GM19238 (cell line): ENCODE results near the gene CNEP1R1.

Experiments
- DNase-seq: peaks from one replicate; pipeline ENCODE4 v3.0.0; 2011; ENCODE audit warnings: low spot score; ENCODE audit not compliant: insufficient read length

CNEP1R1 gene

DNA sequence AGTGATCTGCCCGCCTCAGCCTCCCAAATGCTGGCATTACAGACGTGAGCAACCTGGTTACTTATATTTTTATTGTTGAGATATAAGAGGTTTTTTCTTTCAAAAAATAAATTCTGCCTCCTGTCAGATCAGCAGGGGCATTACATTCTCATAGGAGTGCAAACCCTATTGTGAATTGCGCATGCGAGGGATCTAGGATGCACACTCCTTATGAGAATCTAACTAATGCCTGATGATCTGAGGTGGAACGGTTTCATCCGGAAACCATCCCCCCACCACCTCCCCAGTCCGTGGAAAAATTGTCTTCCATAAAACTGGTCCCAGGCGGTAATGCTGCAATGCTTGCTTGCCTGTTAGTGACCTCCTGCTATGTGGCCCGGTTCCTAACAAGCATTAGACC is 7.5 kb upstream of the CNEP1R1 start:
- no peak for DNase-seq

DNA sequence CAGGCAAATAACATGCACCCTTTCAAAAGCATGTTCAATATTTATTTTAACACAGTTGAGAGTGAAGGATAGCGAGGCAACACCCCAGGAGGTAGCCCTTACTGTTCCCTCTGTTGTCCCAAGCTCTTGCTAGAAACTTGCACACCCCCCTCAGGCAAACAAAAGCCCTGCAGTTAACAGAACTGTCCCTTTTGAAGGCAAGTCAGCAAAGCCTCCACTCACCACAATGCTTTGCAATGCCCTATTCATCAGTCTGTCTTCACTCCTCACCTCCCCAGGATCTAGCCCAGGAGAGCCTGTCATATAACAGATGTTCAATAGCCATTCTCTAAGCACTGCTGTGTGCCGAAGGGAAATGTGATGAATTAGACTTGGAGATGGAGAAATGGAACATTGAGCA is 3.5 kb upstream of the CNEP1R1 start:
- no peak for DNase-seq

DNA sequence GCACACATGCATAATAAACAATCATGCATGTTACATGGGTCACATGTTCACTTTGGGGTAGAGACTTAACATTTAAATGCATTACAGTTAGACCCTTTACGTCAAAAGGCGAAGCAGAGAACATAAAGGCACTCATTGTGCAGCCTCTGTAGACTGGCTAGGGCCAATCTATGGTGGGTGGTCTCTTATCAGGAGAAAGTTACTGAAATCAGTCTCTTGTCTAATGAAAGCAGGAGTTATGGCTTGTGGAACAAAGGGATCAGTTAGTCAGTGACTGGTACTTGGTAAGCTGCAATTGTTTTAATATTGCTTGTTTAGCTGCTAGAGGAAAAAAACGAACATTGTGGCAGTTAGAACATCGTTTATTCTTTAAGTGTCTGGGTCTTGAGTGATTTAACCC is 1.4 kb upstream of the CNEP1R1 start:
- no peak for DNase-seq

DNA sequence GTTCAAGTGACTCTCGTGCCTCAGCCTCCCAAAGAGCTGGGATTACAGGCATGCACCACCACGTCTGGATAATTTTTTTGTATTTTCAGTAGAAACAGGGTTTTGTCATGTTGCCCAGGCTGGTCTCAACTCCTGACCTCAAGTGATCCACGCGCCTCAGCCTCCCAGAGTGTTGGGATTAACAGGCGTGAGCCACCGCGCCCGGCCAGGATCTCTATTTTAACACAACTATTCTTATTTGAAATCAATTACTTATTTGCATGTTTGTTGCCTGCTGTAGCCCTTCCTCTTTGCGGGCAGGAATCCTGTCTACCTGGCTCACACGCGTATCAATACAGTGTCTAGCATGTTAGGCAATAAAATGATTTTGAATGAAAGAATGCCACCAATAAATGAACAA is 818 bp upstream of the CNEP1R1 start:
- DNase-seq = no peak

DNA sequence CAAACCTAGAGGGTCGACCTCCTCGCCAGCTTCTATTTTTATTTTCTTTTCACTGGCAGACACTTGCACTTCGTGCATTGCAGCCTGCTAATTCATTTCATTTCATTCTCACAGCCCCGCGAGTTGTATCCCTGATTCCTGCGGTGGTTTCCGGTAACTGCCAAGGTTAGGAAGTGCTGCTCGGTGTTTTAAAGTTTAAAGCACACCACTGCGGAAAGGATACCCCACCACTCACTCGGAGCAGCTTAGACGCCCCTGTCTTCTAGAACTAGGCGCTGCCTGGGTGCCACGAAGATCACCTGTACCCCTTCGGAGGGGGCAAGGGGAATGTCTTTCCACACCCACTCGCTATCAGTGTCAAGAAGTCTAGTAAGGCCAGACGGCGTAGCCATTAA is 509 bp downstream of the CNEP1R1 start:
- DNase-seq = peak; percentile 11

DNA sequence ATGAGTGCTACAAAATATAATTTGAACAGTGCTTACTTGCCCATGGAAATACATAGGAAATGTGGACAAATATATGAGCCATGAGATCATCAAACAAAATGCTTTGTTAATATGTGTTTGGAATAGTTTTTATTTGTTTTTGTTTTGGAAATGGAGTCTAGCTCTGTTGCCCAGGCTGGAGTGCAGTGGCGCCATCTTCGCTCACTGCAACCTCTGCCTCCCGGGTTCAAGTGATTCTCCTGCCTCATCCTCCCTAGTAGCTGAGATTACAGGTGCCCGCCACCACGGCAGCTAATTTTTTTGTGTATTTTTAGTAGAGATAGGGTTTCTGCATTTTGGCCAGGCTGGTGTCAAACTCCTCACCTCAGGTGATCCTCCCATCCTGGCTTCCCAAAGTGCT is 2.8 kb downstream of the CNEP1R1 start:
- no peak for DNase-seq

DNA sequence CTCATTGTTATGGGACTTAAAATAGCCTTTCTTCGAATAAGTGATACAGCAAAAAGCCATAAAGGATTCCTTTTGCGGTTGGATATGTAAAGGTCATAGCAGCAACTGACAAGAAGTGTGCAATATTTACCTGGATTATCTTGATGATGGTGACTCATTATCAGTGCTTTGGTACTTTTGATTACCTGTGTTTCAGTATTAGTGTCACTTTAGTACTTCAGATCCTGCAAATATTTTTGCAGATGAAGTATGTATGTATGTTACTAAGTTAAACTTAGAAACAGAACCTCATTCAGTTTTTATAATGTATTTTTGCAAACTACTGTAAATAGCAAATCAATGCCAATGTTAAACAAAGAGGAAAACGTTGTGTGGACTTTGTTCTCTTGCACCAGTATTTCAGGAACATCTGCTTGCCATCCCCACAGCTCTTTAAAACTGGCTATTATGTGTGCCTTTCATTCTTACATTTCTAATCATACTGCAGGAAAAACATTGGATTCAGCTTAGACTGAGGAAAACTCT is 10.5 kb downstream of the CNEP1R1 start:
- no peak for DNase-seq

DNA sequence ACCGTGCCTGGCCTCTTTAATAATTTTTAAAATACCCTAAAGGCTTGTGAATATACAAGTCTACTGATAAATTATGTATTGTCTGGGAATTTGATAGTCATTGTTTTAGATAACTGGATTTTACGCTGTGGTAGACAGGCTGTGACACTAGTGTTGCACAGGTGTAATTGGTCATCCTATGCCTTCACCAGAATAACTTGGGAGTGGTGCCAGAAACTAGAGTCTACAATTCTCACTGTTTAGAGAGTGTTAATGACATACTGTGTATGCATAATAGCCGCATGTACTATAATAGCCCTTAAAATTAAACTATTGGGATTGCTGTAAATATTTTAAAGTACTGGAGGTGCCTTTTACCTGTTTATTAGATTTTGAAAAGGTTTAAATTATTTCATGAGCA is 11.4 kb downstream of the CNEP1R1 start:
- DNase-seq = no peak

DNA sequence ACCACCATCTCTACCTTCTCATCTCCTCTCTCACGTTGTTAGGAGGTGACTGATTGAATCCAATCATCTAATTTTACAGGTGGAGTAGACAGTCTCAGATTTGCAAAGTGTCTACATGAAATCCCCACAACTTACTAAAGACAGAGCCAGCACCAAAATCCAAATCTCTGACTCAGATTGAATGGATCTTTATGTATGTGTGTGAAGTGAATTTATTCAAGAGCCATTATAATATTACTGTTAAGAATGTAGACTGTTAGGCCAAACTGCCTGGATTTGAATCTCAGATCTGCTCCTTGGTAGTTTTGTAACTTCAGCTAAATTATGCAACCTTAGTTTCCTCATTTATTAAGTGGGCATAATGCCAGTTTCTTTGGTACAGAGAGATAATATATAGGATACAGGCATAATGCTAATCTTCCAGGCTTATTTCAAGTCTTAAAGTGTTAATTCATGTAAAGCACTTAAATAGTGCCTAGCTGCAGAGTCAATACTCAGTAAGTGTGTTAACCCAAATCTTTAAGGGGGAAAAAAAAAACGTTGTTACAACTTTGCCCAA is 12.7 kb downstream of the CNEP1R1 start:
- no peak for DNase-seq

DNA sequence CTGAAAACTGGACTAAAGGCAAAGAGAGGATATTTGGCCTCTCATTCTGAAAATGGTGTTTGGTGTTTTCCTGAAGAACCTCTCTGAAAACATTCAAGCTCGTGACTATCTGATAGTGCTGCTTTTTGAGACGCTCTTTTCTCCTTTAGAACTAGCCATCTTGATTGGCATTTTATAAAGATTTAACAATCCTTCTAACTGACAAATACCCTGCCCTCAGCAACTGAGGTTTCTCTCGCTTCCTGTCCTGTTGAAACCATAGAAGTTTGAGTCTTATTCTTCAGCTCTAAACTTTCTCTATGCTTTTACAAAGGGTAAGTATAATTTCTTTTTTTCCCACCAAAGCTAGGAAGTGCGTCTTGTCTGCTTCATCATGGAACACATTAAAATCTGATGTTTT is 13.3 kb downstream of the CNEP1R1 start:
- DNase-seq = no peak

DNA sequence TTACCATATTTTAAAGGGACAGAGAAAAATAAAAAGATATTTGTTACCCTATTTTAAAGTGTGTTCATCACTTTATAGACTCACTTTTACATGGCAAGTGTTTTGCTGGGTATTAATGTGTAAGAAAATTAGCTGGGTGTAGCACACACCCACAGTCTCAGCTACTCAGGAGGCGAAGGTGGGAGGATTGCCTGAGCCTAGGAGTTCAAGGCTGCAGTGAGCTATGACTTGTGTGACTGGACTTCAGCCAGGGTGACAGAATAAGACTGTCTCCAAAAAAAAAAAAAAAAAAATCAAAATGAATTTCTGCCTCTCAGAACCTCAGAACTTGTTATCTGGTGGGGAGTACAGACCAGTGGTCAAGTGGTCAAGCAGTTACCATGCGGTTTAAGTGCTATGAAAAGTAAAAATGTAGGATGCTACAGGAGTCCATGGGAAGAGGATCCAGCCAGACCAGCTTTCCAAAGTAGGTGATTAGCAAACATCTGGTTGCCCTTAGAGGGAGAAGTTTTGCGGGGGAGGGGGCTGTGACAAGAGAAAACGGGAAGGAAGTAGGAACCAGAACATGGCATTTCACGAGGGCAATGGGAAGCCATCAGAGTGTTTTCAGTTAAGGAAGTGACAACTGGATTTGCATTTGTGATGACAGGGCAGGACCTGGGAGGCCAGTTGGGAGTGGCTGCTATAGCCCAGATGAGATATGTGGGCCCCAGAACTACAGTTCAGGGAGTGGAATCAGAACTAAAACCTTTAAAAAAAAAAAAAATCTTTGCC is 13.9 kb downstream of the CNEP1R1 start:
- DNase-seq = no peak

DNA sequence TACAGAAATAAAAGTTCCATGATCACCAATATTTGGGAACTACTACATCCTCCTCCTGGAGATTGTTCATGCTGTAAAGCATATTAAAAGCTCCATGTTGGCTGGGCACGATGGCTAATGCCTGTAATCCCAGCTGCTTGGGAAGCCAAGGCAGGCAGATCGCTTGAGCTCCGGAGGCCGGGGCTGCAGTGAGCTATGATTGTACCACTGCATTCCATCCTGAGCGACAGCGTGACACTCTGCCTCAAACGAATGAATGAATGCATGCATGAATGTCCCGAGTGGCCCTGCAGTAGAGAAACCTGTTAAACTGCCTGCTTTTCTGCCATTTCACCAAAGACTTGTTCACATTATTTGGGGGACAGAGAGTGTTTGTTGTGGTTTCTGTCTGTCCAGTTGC is 15.0 kb downstream of the CNEP1R1 start:
- DNase-seq = no peak

DNA sequence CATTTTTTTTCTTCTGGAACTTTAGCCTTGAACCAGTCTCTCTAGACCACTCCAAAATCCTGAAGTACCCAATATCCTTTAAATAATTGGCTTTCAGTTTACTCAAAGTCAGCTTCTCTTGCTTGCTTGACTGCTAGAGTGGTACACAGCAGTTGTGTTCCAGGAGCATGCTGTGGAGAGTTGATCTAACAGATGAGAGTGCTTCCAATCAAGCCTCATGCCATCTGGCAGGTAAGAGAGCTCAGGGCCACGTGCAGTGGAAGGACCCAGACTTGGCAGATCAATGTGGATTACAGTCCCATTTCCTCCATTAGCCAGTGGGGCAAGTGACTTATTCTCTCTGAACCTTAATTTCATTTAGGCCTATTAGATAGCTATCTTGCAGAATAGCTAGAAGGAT is 15.7 kb downstream of the CNEP1R1 start:
- no peak for DNase-seq

DNA sequence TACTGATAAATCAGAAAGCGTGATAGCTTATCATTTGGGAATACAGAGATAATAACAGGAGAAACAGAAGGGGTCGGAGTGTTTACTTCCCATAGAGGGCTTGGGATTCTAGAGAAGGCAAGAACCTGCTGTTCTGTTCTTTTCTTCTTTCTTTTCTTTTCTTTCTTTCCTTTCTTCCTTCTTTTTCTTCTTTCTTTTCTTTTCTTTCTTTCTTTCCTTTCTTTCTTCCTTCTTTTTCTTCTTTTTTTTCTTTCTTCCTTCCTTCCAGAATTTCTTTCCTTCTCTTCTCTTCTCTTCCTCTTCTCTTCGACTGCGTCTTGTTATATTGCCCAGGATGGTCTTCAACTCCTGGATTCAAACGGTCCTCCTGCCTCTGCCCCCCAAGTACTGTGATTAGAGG is 18.3 kb downstream of the CNEP1R1 start:
- no peak for DNase-seq

DNA sequence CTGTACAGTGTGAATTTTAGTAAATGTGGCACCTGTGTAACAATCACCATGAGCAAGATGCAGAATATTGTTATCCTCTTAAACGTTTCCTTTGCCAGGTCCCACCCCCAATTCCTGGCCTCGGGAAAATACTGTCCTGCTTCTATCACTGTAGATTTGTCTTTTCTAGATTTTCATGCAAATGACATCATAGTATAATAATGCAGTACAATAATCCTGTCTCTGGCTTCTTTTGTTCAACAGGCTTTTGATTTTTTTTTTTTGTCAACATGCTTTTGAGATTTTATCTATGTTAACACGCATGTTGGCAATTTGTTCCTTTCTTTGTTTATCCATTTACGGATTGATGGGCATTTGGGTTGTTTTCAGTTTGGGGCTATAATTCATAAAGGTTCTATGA is 20.4 kb downstream of the CNEP1R1 start:
- no peak for DNase-seq

DNA sequence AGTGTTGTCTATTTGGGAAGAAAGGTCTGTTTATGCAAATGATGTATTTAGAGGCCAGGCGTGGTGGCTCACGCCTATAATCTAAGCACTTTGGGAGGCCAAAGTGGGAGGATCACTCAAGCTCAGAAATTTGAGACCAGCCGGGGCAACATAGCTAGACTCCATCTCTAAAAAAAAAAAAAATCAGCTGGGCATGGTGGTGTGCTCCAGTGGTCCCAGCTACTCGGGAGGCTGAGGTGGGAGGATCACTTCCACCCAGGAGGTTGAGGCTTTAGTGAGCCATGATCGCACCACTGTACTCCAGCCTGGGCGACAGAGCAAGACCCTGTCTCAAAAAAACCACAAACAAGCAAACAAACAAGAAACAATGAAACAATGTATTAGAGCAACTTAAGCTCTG is 21.8 kb downstream of the CNEP1R1 start:
- DNase-seq = no peak

DNA sequence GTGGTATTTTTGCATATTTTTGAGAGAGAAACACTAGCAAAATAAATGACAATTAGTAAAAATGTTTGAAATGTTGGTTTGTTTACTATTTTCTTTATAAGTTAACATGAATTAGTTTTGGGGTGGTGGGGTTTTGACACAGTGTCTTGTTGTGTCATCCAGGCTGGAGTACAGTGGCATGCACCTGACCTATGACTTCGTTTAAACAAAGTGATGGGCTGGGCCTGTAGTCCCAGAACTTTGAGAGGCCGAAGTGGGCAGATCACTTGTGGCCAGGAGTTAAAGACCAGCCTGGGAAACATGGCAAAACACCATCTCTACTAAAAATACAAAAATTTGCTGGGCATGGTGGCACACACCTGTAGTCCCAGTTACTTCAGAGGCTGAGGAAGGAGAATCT is 22.8 kb downstream of the CNEP1R1 start:
- no peak for DNase-seq

DNA sequence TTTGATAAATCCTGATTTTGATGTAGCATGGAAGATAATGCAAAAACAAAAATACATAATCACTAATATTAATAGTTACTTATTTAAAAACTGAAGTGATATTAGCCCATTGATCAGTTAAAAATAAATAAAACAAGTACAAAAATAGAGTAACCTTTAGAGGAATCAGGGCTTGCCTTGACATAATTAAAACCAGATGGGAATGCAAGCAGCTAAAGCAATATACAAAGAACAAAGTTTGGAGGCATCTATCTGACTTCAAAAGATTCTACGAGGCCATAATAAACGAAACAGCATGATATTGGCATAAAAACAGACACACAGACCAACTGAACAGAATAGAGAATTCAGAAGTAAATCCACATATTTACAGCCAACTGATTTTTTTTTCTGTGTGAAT is 25.8 kb downstream of the CNEP1R1 start:
- DNase-seq = no peak

DNA sequence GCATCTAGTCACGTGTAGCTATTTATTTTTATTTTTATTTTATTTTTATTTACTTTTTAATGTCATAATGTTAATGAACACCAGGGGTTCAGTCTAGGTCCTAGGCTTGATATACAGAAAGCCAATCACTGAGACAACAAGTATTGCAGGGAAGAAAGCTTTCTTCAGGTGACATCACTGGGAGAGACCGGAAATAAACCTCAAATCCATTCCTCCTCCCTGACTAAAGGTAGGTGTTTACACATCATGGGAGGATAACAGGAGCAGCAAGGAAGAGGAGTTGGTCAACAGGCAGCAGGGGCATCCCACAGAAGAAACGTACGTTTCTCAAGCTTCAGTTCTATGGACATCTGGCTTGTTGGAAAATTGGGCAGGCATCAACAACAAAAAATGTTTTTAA is 31.2 kb downstream of the CNEP1R1 start:
- DNase-seq = no peak

DNA sequence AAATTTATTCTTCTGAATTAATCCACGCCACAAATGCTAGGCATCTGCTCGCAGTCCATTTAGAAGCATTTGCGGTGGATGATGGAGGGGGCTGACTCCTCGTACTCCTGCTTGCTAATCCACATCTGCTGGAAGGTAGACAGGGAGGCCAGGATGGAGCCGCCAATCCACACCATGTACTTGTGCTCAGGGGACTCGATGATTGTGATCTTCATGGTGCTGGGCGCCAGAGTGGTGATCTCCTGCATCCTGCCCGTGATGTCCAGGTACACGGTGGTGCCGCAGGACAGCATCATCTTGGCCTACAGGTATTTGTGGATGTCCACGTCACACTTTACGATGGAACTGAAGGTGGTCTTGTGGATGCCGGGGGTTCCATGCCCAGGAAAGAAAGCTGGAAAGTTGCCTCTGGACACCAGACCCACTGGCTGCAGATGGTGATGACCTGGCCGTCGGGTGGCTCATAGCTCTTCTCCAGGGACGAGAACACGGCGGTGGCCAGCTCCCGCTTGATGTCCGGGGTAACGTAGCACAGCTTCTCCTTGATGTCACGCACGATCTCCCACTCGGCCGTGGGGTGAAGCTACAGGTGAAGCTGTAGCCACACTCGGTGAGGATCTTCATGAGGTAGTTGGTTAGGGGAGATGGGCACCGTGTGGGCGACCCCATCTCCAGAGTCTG is 33.2 kb downstream of the CNEP1R1 start:
- no peak for DNase-seq

DNA sequence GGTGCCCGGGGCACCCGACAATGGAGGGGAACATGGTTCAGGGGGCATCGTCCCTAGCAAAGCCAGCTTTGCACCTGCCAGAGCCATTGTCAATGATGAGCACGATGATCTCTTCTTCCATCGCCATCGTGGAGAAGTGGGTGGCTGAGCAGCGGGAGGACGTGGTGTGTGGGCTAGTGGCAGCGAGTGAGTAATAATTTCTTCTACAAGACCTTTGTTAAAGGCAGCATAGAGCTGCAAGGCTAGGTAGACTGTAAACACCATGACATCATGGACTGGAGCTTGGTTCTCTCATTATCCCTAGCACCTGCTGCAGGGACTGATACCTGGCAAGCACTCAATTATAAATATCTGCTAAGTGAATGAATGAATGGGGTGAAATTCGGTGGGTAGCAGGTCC is 34.1 kb downstream of the CNEP1R1 start:
- no peak for DNase-seq

DNA sequence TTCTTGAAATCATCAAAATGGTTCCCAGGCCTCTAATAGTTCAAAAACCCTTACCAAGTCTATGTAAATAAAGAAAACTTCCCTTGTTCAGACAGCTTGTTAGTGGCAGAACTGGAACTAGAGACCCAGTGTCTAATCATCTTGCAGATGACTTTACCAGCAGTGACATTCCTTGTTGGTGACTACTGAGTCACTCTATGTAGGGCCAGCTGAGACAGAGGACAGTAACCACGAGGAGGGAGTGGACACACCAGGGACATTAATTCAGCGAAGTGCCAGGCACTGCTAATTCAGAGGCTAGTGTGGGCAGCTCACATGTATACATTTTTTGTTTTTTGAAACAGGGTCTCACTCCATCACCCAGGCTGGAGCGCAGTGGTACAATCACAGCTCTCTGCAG is 34.6 kb downstream of the CNEP1R1 start:
- no peak for DNase-seq

DNA sequence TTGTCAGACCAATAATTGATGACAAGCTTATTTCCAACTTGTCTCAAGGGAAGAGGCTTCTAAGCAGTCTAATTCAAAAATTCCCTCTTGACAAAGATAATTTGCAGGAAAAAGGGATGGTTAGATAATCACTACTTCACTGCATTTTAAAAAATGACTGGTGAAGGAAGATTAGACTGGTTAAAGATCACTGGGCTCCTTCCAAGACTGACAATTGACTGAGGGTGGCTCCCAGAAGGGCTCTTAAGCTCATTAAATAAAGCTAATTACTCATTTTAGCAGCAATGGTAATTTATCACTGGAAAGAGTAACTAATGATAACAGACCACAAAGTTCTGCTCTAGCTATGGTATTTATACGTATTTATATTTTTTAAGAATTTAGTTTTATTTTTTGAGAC is 36.3 kb downstream of the CNEP1R1 start:
- DNase-seq = no peak
